ENCODE measurements around the gene C12orf57. TPM values are rescaled to one million over a fixed set of nuclear protein-coding genes. Genes with fewer than 3 reads are reported as not detected.
A peak's percentile ranks its signal among the peaks of the same experiment; 100 is the strongest.

The C12orf57 gene
- total RNA-seq, 5 donors from 2014 or later (not counting 1 experiment from before 2014, with no cell fraction given): 256 to 466 (median 412) TPM

- Histone ChIP-seq H3K27ac (ENCODE audit: low read length) (no peak overlapping the region), H3K9me3 (no peaks in the 10 kb centered on the region), H3K4me3 (ENCODE audit: control insufficient read depth in 1 of 2, extremely low read depth in 1 of 2, low read length in 1 of 2) (no peak overlapping the region), H3K27me3 (replicated peaks in 1 of 2; ENCODE audit: control insufficient read depth in 2 of 2, extremely low read depth in 1 of 2, insufficient read depth in 2 of 2, low read length in 1 of 2) (no peaks in the 10 kb centered on the region), H3K4me1 (ENCODE audit: control insufficient read depth in 1 of 2, extremely low read depth in 1 of 2, insufficient read depth in 2 of 2, low read length in 2 of 2) (peaks cover 14 to 59% of the 10 kb centered on the region in 2 experiments), H3K36me3 (ENCODE audit: control insufficient read depth in 2 of 2, extremely low read depth in 1 of 2, insufficient read depth in 1 of 2, low read length in 1 of 2) (peaks cover 3 to 46% of the 10 kb centered on the region in 2 donors)
- Mint-ChIP-seq H3K4me1 (peaks cover 41 to 59% (median 54%) of the 10 kb centered on the region in 3 donors), H3K27me3 (no peaks in the 10 kb centered on the region), H3K4me3 (no peak overlapping the region), H3K9me3 (no peaks in the 10 kb centered on the region), H3K27ac (peak overlapping the region in 1 of 2 donors; percentile 39), H3K36me3 (peaks cover 30% of the 10 kb centered on the region)
- no peak for ATAC-seq (replicated peaks in 1 of 4)
- WGBS (ENCODE audit: insufficient coverage): 78% methylated on average over 3 of the region's 10 CpGs
- ChIA-PET POLR2A (no interaction called here), CTCF (interaction anchor here (0.6 to 2.5 kb wide), 6 partner anchors 16 to 95 kb away, joined by 3 to 25 read pairs (median 6); partner anchors contain the start of genes C12orf57 (in 1 of the 2), RNU7-1 (in 1 of the 2) and SPSB2 (in 1 of the 2))
- DNase-seq: no peak
Observed at GRCh38 chr12:6967651-6968100, 23.9 kb downstream of the C12orf57 start.

- no peaks in the 10 kb centered on the region for H3K9me3 Mint-ChIP-seq
- H3K27ac Mint-ChIP-seq: peak overlapping the region; percentile 99 to 100
- no peak overlapping the region for H3K4me3 ChIP-seq (ENCODE audit: control insufficient read depth in 1 of 2, extremely low read depth in 1 of 2, low read length in 1 of 2)
- 96% methylated on average over 7 of the region's 9 CpGs for WGBS (ENCODE audit: insufficient coverage)
- no peaks in the 10 kb centered on the region for H3K9me3 ChIP-seq
- H3K4me1 Mint-ChIP-seq: peaks cover 45 to 60% (median 57%) of the 10 kb centered on the region in 3 donors
- peaks cover 33% of the 10 kb centered on the region for H3K36me3 Mint-ChIP-seq
- peaks cover 14 to 52% of the 10 kb centered on the region in 2 experiments for H3K4me1 ChIP-seq (ENCODE audit: control insufficient read depth in 1 of 2, extremely low read depth in 1 of 2, insufficient read depth in 2 of 2, low read length in 2 of 2)
- ChIA-PET CTCF (interaction anchor here (0.5 to 2.5 kb wide), 10 partner anchors 10 to 96 kb away, joined by 3 to 25 read pairs (median 5); partner anchors contain the start of genes C12orf57 (in 1 of the 2), RNU7-1 (in 1 of the 2) and SPSB2 (in 1 of the 2)), POLR2A (interaction anchor here (0.6 to 1.7 kb wide), 3 partner anchors 25 to 355 kb away, joined by 3 to 19 read pairs (median 4); partner anchors contain the start of genes C12orf57 (in 1 of the 2) and RNU7-1 (in 1 of the 2))
- H3K27me3 ChIP-seq (replicated peaks in 1 of 2; ENCODE audit: control insufficient read depth in 2 of 2, extremely low read depth in 1 of 2, insufficient read depth in 2 of 2, low read length in 1 of 2): no peaks in the 10 kb centered on the region
- H3K27ac ChIP-seq (ENCODE audit: low read length): no peak overlapping the region
- H3K36me3 ChIP-seq (ENCODE audit: control insufficient read depth in 2 of 2, extremely low read depth in 1 of 2, insufficient read depth in 1 of 2, low read length in 1 of 2): peaks cover 6 to 47% of the 10 kb centered on the region in 2 donors
- DNase-seq (no peak), ATAC-seq (replicated peaks in 1 of 4) (no peak)
- H3K27me3 Mint-ChIP-seq: no peaks in the 10 kb centered on the region
- H3K4me3 Mint-ChIP-seq: peak overlapping the region; percentile 89 to 100 (median 100)
Observed at GRCh38 chr12:6968426-6968825, 24.6 kb downstream of the C12orf57 start.

- Histone ChIP-seq H3K27ac (ENCODE audit: low read length) (peak overlapping the region; percentile 73), H3K9me3 (no peaks in the 10 kb centered on the region), H3K4me1 (ENCODE audit: control insufficient read depth in 1 of 2, extremely low read depth in 1 of 2, insufficient read depth in 2 of 2, low read length in 2 of 2) (peaks cover 14 to 37% of the 10 kb centered on the region in 2 experiments), H3K27me3 (replicated peaks in 1 of 2; ENCODE audit: control insufficient read depth in 2 of 2, extremely low read depth in 1 of 2, insufficient read depth in 2 of 2, low read length in 1 of 2) (no peaks in the 10 kb centered on the region), H3K36me3 (ENCODE audit: control insufficient read depth in 2 of 2, extremely low read depth in 1 of 2, insufficient read depth in 1 of 2, low read length in 1 of 2) (peaks cover 6 to 61% of the 10 kb centered on the region in 2 donors), H3K4me3 (ENCODE audit: control insufficient read depth in 1 of 2, extremely low read depth in 1 of 2, low read length in 1 of 2) (peak overlapping the region; percentile 93 to 96)
- Mint-ChIP-seq H3K4me3 (peak overlapping the region; percentile 89 to 100 (median 100)), H3K4me1 (peaks cover 37 to 50% (median 45%) of the 10 kb centered on the region in 3 donors), H3K27me3 (no peaks in the 10 kb centered on the region), H3K9me3 (no peaks in the 10 kb centered on the region), H3K36me3 (peaks cover 36% of the 10 kb centered on the region), H3K27ac (peak overlapping the region; percentile 99 to 100)
- CTCF ChIA-PET: interaction anchor here in 1 of 2 donors (0.6 to 2.5 kb wide), 2 partner anchors 57 to 97 kb away, joined by 5 to 7 read pairs; partner anchors contain the start of gene SPSB2
- POLR2A ChIA-PET: no interaction called here
- peak in 2 of 4 experiments; percentile 8 to 18 for ATAC-seq (replicated peaks in 1 of 4)
- DNase-seq: peak in 1 of 35 experiments; percentile 22
- WGBS (ENCODE audit: insufficient coverage): under 1% methylated on average over 31 of the region's 31 CpGs
Observed at GRCh38 chr12:6970096-6970527, 26.3 kb downstream of the C12orf57 start.

GRCh38 chr12:6974180-6974579 lies 30.4 kb downstream of the C12orf57 start:
- H3K27ac ChIP-seq (ENCODE audit: low read length): no peak overlapping the region
- peaks cover 7 to 22% of the 10 kb centered on the region in 2 experiments for H3K4me1 ChIP-seq (ENCODE audit: control insufficient read depth in 1 of 2, extremely low read depth in 1 of 2, insufficient read depth in 2 of 2, low read length in 2 of 2)
- peak overlapping the region in 1 of 2 donors; percentile 28 for H3K27ac Mint-ChIP-seq
- CTCF ChIA-PET: no interaction called here
- peaks cover 32% of the 10 kb centered on the region for H3K36me3 Mint-ChIP-seq
- no peaks in the 10 kb centered on the region for H3K9me3 Mint-ChIP-seq
- no peak overlapping the region for H3K4me3 ChIP-seq (ENCODE audit: control insufficient read depth in 1 of 2, extremely low read depth in 1 of 2, low read length in 1 of 2)
- no peaks in the 10 kb centered on the region for H3K27me3 ChIP-seq (replicated peaks in 1 of 2; ENCODE audit: control insufficient read depth in 2 of 2, extremely low read depth in 1 of 2, insufficient read depth in 2 of 2, low read length in 1 of 2)
- POLR2A ChIA-PET: interaction anchor here in 1 of 2 donors (1.4 kb wide), 1 partner anchor 44 kb away, joined by 4 read pairs; the partner anchor contains the start of gene LPCAT3
- H3K27me3 Mint-ChIP-seq: no peaks in the 10 kb centered on the region
- ATAC-seq (replicated peaks in 1 of 4) (no peak), DNase-seq (no peak)
- H3K36me3 ChIP-seq (ENCODE audit: control insufficient read depth in 2 of 2, extremely low read depth in 1 of 2, insufficient read depth in 1 of 2, low read length in 1 of 2): peaks cover 9 to 59% of the 10 kb centered on the region in 2 donors
- H3K4me3 Mint-ChIP-seq: no peak overlapping the region
- 98% methylated on average over 6 of the region's 6 CpGs for WGBS (ENCODE audit: insufficient coverage)
- peaks cover 25 to 36% (median 34%) of the 10 kb centered on the region in 3 donors for H3K4me1 Mint-ChIP-seq
- no peaks in the 10 kb centered on the region for H3K9me3 ChIP-seq

- 88% methylated on average over 2 of the region's 2 CpGs for WGBS (ENCODE audit: insufficient coverage)
- Histone ChIP-seq H3K4me3 (ENCODE audit: control insufficient read depth in 1 of 2, extremely low read depth in 1 of 2, low read length in 1 of 2) (no peak overlapping the region), H3K27ac (ENCODE audit: low read length) (no peak overlapping the region), H3K4me1 (ENCODE audit: control insufficient read depth in 1 of 2, extremely low read depth in 1 of 2, insufficient read depth in 2 of 2, low read length in 2 of 2) (peaks cover 5 to 9% of the 10 kb centered on the region in 2 experiments), H3K27me3 (replicated peaks in 1 of 2; ENCODE audit: control insufficient read depth in 2 of 2, extremely low read depth in 1 of 2, insufficient read depth in 2 of 2, low read length in 1 of 2) (no peaks in the 10 kb centered on the region), H3K36me3 (ENCODE audit: control insufficient read depth in 2 of 2, extremely low read depth in 1 of 2, insufficient read depth in 1 of 2, low read length in 1 of 2) (peaks cover 9 to 67% of the 10 kb centered on the region in 2 donors), H3K9me3 (no peaks in the 10 kb centered on the region)
- Mint-ChIP-seq H3K9me3 (no peaks in the 10 kb centered on the region), H3K4me3 (no peak overlapping the region), H3K4me1 (peaks cover 22 to 28% (median 27%) of the 10 kb centered on the region in 3 donors), H3K27me3 (no peaks in the 10 kb centered on the region), H3K36me3 (peaks cover 33% of the 10 kb centered on the region), H3K27ac (no peak overlapping the region)
- ChIA-PET POLR2A (interaction anchor here in 1 of 2 donors (1.4 kb wide), 1 partner anchor 43 kb away, joined by 4 read pairs; the partner anchor contains the start of gene LPCAT3), CTCF (interaction anchor here (0.6 to 1.0 kb wide), 3 partner anchors 37 to 348 kb away, joined by 3 read pairs; partner anchors contain the start of gene LPCAT3 (in 1 of the 2))
- ATAC-seq (replicated peaks in 1 of 4): no peak
- DNase-seq: no peak
Observed at GRCh38 chr12:6975297-6976032, 31.6 kb downstream of the C12orf57 start.

- Histone ChIP-seq H3K27me3 (replicated peaks in 1 of 2; ENCODE audit: control insufficient read depth in 2 of 2, extremely low read depth in 1 of 2, insufficient read depth in 2 of 2, low read length in 1 of 2) (no peaks in the 10 kb centered on the region), H3K36me3 (ENCODE audit: control insufficient read depth in 2 of 2, extremely low read depth in 1 of 2, insufficient read depth in 1 of 2, low read length in 1 of 2) (peaks cover 15 to 87% of the 10 kb centered on the region in 2 donors), H3K4me1 (ENCODE audit: control insufficient read depth in 1 of 2, extremely low read depth in 1 of 2, insufficient read depth in 2 of 2, low read length in 2 of 2) (no peaks in the 10 kb centered on the region), H3K9me3 (no peaks in the 10 kb centered on the region), H3K4me3 (ENCODE audit: control insufficient read depth in 1 of 2, extremely low read depth in 1 of 2, low read length in 1 of 2) (no peak overlapping the region), H3K27ac (ENCODE audit: low read length) (no peak overlapping the region)
- H3K27ac Mint-ChIP-seq: no peak overlapping the region
- WGBS (ENCODE audit: insufficient coverage): 98% methylated on average over 5 of the region's 10 CpGs
- ChIA-PET POLR2A (no interaction called here), CTCF (interaction anchor here (0.6 kb wide), 2 partner anchors 40 to 117 kb away, joined by 4 read pairs; partner anchors contain the start of gene LPCAT3 (in 1 of the 2))
- peaks cover 41% of the 10 kb centered on the region for H3K36me3 Mint-ChIP-seq
- no peaks in the 10 kb centered on the region for H3K9me3 Mint-ChIP-seq
- DNase-seq: no peak
- no peak for ATAC-seq (replicated peaks in 1 of 4)
- no peak overlapping the region for H3K4me3 Mint-ChIP-seq
- H3K4me1 Mint-ChIP-seq: peaks cover 3 to 8% (median 7%) of the 10 kb centered on the region in 3 donors
- H3K27me3 Mint-ChIP-seq: no peaks in the 10 kb centered on the region
Observed at GRCh38 chr12:6977653-6978052, 33.8 kb downstream of the C12orf57 start.

All from T-cell (primary cell).